Measurements from ENCODE around the gene PRIM2.
"Not testable (repeated sequence)": the region's sequence is repeated elsewhere in the genome, so short reads cannot be mapped to it uniquely, and the experiment has no call there.

PRIM2 gene

GRCh38 chr6:57480194-57480593 lies 162.8 kb downstream of the PRIM2 start:
- not testable (repeated sequence) for ATAC-seq; H3K9me3 Mint-ChIP-seq; H3K27ac Mint-ChIP-seq; H3K4me3 Mint-ChIP-seq; H3K36me3 Mint-ChIP-seq; H3K4me1 Mint-ChIP-seq; DNase-seq (ENCODE audit: low spot score in 2 of 2)

GRCh38 chr6:57481121-57481520 lies 163.7 kb downstream of the PRIM2 start:
- ATAC-seq; H3K4me3 Mint-ChIP-seq; DNase-seq (ENCODE audit: low spot score in 2 of 2); H3K9me3 Mint-ChIP-seq; H3K27ac Mint-ChIP-seq; H3K4me1 Mint-ChIP-seq; H3K36me3 Mint-ChIP-seq: not testable (repeated sequence)

- ATAC-seq; DNase-seq (ENCODE audit: low spot score in 2 of 2); H3K27ac Mint-ChIP-seq; H3K4me1 Mint-ChIP-seq; H3K4me3 Mint-ChIP-seq; H3K36me3 Mint-ChIP-seq; H3K9me3 Mint-ChIP-seq: not testable (repeated sequence)
Observed at GRCh38 chr6:57482471-57482870, 165.0 kb downstream of the PRIM2 start.

GRCh38 chr6:57486494-57487081 lies 169.2 kb downstream of the PRIM2 start:
- H3K9me3 Mint-ChIP-seq; H3K27ac Mint-ChIP-seq; H3K4me3 Mint-ChIP-seq; DNase-seq (ENCODE audit: low spot score in 2 of 2); H3K4me1 Mint-ChIP-seq; ATAC-seq; H3K36me3 Mint-ChIP-seq: not testable (repeated sequence)

- ATAC-seq; H3K4me1 Mint-ChIP-seq; DNase-seq (ENCODE audit: low spot score in 2 of 2); H3K9me3 Mint-ChIP-seq; H3K27ac Mint-ChIP-seq; H3K36me3 Mint-ChIP-seq; H3K4me3 Mint-ChIP-seq: not testable (repeated sequence)
Observed at GRCh38 chr6:57488551-57488950, 171.1 kb downstream of the PRIM2 start.

GRCh38 chr6:57489887-57490286 lies 172.5 kb downstream of the PRIM2 start:
- not testable (repeated sequence) for H3K36me3 Mint-ChIP-seq; H3K4me3 Mint-ChIP-seq; ATAC-seq; H3K4me1 Mint-ChIP-seq; H3K9me3 Mint-ChIP-seq; DNase-seq (ENCODE audit: low spot score in 2 of 2); H3K27ac Mint-ChIP-seq

GRCh38 chr6:57491795-57492194 lies 174.4 kb downstream of the PRIM2 start:
- H3K4me3 Mint-ChIP-seq; H3K27ac Mint-ChIP-seq; DNase-seq (ENCODE audit: low spot score in 2 of 2); ATAC-seq; H3K9me3 Mint-ChIP-seq; H3K4me1 Mint-ChIP-seq; H3K36me3 Mint-ChIP-seq: not testable (repeated sequence)

- not testable (repeated sequence) for H3K9me3 Mint-ChIP-seq; H3K36me3 Mint-ChIP-seq; DNase-seq (ENCODE audit: low spot score in 2 of 2); H3K4me3 Mint-ChIP-seq; H3K4me1 Mint-ChIP-seq; H3K27ac Mint-ChIP-seq; ATAC-seq
Observed at GRCh38 chr6:57496251-57496650, 178.8 kb downstream of the PRIM2 start.

GRCh38 chr6:57500368-57501021 lies 183.1 kb downstream of the PRIM2 start:
- not testable (repeated sequence) for H3K27ac Mint-ChIP-seq; DNase-seq (ENCODE audit: low spot score in 2 of 2); H3K4me3 Mint-ChIP-seq; ATAC-seq; H3K36me3 Mint-ChIP-seq; H3K4me1 Mint-ChIP-seq; H3K9me3 Mint-ChIP-seq

- not testable (repeated sequence) for H3K27ac Mint-ChIP-seq; DNase-seq (ENCODE audit: low spot score in 2 of 2); H3K36me3 Mint-ChIP-seq; H3K4me1 Mint-ChIP-seq; H3K9me3 Mint-ChIP-seq; ATAC-seq; H3K4me3 Mint-ChIP-seq
Observed at GRCh38 chr6:57502387-57502786, 185.0 kb downstream of the PRIM2 start.

- not testable (repeated sequence) for H3K9me3 Mint-ChIP-seq; H3K4me1 Mint-ChIP-seq; H3K27ac Mint-ChIP-seq; ATAC-seq; H3K4me3 Mint-ChIP-seq; H3K36me3 Mint-ChIP-seq; DNase-seq (ENCODE audit: low spot score in 2 of 2)
Observed at GRCh38 chr6:57505251-57505650, 187.8 kb downstream of the PRIM2 start.

GRCh38 chr6:57510390-57510789 lies 193.0 kb downstream of the PRIM2 start:
- not testable (repeated sequence) for H3K36me3 Mint-ChIP-seq; H3K4me3 Mint-ChIP-seq; H3K27ac Mint-ChIP-seq; ATAC-seq; H3K9me3 Mint-ChIP-seq; H3K4me1 Mint-ChIP-seq; DNase-seq (ENCODE audit: low spot score in 2 of 2)

GRCh38 chr6:57515171-57515570 lies 197.7 kb downstream of the PRIM2 start:
- not testable (repeated sequence) for H3K4me3 Mint-ChIP-seq; H3K36me3 Mint-ChIP-seq; H3K4me1 Mint-ChIP-seq; ATAC-seq; H3K27ac Mint-ChIP-seq; DNase-seq (ENCODE audit: low spot score in 2 of 2); H3K9me3 Mint-ChIP-seq

GRCh38 chr6:57515845-57516244 lies 198.4 kb downstream of the PRIM2 start:
- not testable (repeated sequence) for DNase-seq (ENCODE audit: low spot score in 2 of 2); H3K9me3 Mint-ChIP-seq; H3K27ac Mint-ChIP-seq; ATAC-seq; H3K4me3 Mint-ChIP-seq; H3K36me3 Mint-ChIP-seq; H3K4me1 Mint-ChIP-seq

- ATAC-seq; DNase-seq (ENCODE audit: low spot score in 2 of 2); H3K9me3 Mint-ChIP-seq; H3K27ac Mint-ChIP-seq; H3K4me1 Mint-ChIP-seq; H3K36me3 Mint-ChIP-seq; H3K4me3 Mint-ChIP-seq: not testable (repeated sequence)
Observed at GRCh38 chr6:57516776-57517175, 199.3 kb downstream of the PRIM2 start.

- not testable (repeated sequence) for H3K27ac Mint-ChIP-seq; H3K9me3 Mint-ChIP-seq; H3K4me3 Mint-ChIP-seq; H3K4me1 Mint-ChIP-seq; DNase-seq (ENCODE audit: low spot score in 2 of 2); ATAC-seq; H3K36me3 Mint-ChIP-seq
Observed at GRCh38 chr6:57519198-57519597, 201.8 kb downstream of the PRIM2 start.
